Fibroblast of pulmonary artery (primary cell): ENCODE data around the gene GRIP2.
A peak's percentile ranks its signal among the peaks of the same experiment; 100 is the strongest.

Source experiments
- DNase-seq: peaks from one replicate; pipeline ENCODE4 v3.0.0-alpha.2; 2010; ENCODE audit warnings: low read depth
- H3K4me3 ChIP-seq: replicated peaks from 2 replicates; pipeline ENCODE4 v1.5.1; 2011; ENCODE audit warnings: low read depth, mild to moderate bottlenecking, control low read depth, low read length, moderate library complexity
- CTCF ChIP-seq: IDR thresholded peaks from 2 replicates; pipeline ENCODE4 v1.5.1; 2011; ENCODE audit warnings: mild to moderate bottlenecking, control low read depth, low read length, inconsistent platforms; ENCODE audit errors: missing control alignments

Gene GRIP2

GRCh38 chr3:14451844-14452739 lies 88.0 kb downstream of the GRIP2 start:
- no peak for TF ChIP-seq CTCF
- peak; percentile 92 for DNase-seq
- H3K4me3 ChIP-seq = peak overlapping the region; percentile 12

- H3K4me3 ChIP-seq = no peak overlapping the region
- no peak for TF ChIP-seq CTCF
- DNase-seq = no peak
These were observed 89.1 kb downstream of the GRIP2 start for GRCh38 chr3:14450922-14451606.

- TF ChIP-seq CTCF = no peak
- H3K4me3 ChIP-seq = no peak overlapping the region
These were observed 89.6 kb downstream of the GRIP2 start for GRCh38 chr3:14450506-14450905.

GRCh38 chr3:14448756-14449727 lies 91.1 kb downstream of the GRIP2 start:
- TF ChIP-seq CTCF = no peak
- no peak for DNase-seq
- no peak overlapping the region for H3K4me3 ChIP-seq

More at GRCh38 chr3:14450506-14450905, 89.6 kb downstream of the GRIP2 start:
- DNase-seq = no peak

- no peak for TF ChIP-seq CTCF
- DNase-seq = no peak
- H3K4me3 ChIP-seq = no peak overlapping the region
These were observed 92.1 kb downstream of the GRIP2 start for GRCh38 chr3:14448063-14448462.

GRCh38 chr3:14446988-14447570 lies 93.1 kb downstream of the GRIP2 start:
- H3K4me3 ChIP-seq = no peak overlapping the region
- no peak for TF ChIP-seq CTCF
- no peak for DNase-seq
